Lung (tissue), 12 donors: Measurements from ENCODE around the gene SHISA8. TPM values are rescaled to one million over a fixed set of nuclear protein-coding genes. Genes with fewer than 3 reads are reported as not detected.

Experiments used
- ATAC-seq: fragments of 200-7000 bp; cut with Tn5 transposase; one replicate; pipeline ENCODE4 v1.9.1; 2020; ENCODE audit warnings: moderate number of reproducible peaks; ENCODE audit not compliant: insufficient read depth, low FRiP score
- DNase-seq, 3 donors: peaks; one replicate each; pipeline ENCODE4 v3.0.0-alpha.2; 2013 to 2017
- H3K27ac ChIP-seq, 2 donors: one replicate each; pipeline ENCODE4 v1.5.1; 2013; ENCODE audit warnings: mild to moderate bottlenecking in 2 of 2, moderate library complexity in 2 of 2, control low read depth in 1 of 2, inconsistent platforms in 1 of 2, low read depth in 1 of 2, low read length in 1 of 2
- H3K27me3 ChIP-seq, 3 donors: one replicate each; pipeline ENCODE4 v1.5.1; 2013; ENCODE audit warnings: low read length in 2 of 3; ENCODE audit not compliant: control insufficient read depth in 3 of 3, insufficient read depth in 3 of 3
- H3K36me3 ChIP-seq, 4 donors: one replicate each; pipeline ENCODE4 v1.5.1; 2013; ENCODE audit warnings: low read length in 4 of 4, mild to moderate bottlenecking in 1 of 4, moderate library complexity in 1 of 4; ENCODE audit not compliant: control insufficient read depth in 4 of 4, insufficient read depth in 4 of 4
- H3K4me1 ChIP-seq, 5 donors: one replicate each; pipeline ENCODE4 v1.5.1; 2013; ENCODE audit warnings: low read length in 5 of 5, mild to moderate bottlenecking in 2 of 5, moderate library complexity in 1 of 5; ENCODE audit not compliant: control insufficient read depth in 5 of 5, insufficient read depth in 5 of 5
- H3K4me3 ChIP-seq: one replicate; pipeline ENCODE4 v1.5.1; 2013; ENCODE audit warnings: mild to moderate bottlenecking, control low read depth, moderate library complexity
- H3K9ac ChIP-seq, 2 donors: one replicate each; pipeline ENCODE4 v1.5.1; 2013; ENCODE audit warnings: low read length in 2 of 2, control low read depth in 1 of 2; ENCODE audit not compliant: insufficient read depth in 1 of 2
- H3K9me3 ChIP-seq, 4 donors: one replicate each; pipeline ENCODE4 v1.5.1; 2013; ENCODE audit warnings: low read length in 3 of 4, mild to moderate bottlenecking in 1 of 4, moderate library complexity in 1 of 4; ENCODE audit not compliant: control insufficient read depth in 4 of 4, insufficient read depth in 3 of 4
- CTCF ChIP-seq: IDR thresholded peaks from 2 replicates; pipeline ENCODE4 v1.5.1; 2012; ENCODE audit warnings: mild to moderate bottlenecking; ENCODE audit errors: control extremely low read depth, extremely low read depth
- WGBS, 2 donors: extraction: QIAGEN DNeasy Blood & Tissue Kit; methylation state at CpG; one replicate each; pipeline ENCODE4 v1.1.7; 2013; 5-methylcytosine and 5-hydroxymethylcytosine counted together
- polyA plus RNA-seq, 2 donors: library from polyadenylated mRNA; stranded (reverse); fragments of 200-250 nt; gene quantifications; one replicate each; pipeline ENCODE4 v1.2.1, GENCODE V29; 2013
- total RNA-seq, 2 donors: library from RNA; depleted of rRNA in 1 of 2; stranded (reverse); fragments of >200 nt in 1 of 2; gene quantifications; one replicate each; pipeline ENCODE4 v1.2.1, GENCODE V29; 2014 to 2021
- donor health status: control.
- donor health status: control.
- donor health status: Bipolar disorder and iron deficiency.
- donor health status: healthy.
- donor health status: DM: yes; HTN: yes; CAD: no.

SHISA8 gene
- total and polyA plus RNA-seq, 4 donors, result 0.02 to 0.34 TPM; not detected in 2

GRCh38 chr22:41923595-41924276 lies 8.9 kb upstream of the SHISA8 start:
- Histone ChIP-seq H3K4me1 (peaks cover 0 to 11% (median 0%) of the 10 kb centered on the region in 5 donors), H3K4me3 (no peak overlapping the region), H3K36me3 (no peaks in the 10 kb centered on the region), H3K9me3 (no peaks in the 10 kb centered on the region), H3K27ac (no peak overlapping the region), H3K9ac (no peak overlapping the region), H3K27me3 (peaks cover 5 to 33% (median 30%) of the 10 kb centered on the region in 3 donors)
- no peak for DNase-seq
- TF ChIP-seq CTCF, result no peak
- ATAC-seq, result no peak
- WGBS, 2 donors, result 92 to 94% methylated on average over 14 of the region's 14 CpGs

DNA sequence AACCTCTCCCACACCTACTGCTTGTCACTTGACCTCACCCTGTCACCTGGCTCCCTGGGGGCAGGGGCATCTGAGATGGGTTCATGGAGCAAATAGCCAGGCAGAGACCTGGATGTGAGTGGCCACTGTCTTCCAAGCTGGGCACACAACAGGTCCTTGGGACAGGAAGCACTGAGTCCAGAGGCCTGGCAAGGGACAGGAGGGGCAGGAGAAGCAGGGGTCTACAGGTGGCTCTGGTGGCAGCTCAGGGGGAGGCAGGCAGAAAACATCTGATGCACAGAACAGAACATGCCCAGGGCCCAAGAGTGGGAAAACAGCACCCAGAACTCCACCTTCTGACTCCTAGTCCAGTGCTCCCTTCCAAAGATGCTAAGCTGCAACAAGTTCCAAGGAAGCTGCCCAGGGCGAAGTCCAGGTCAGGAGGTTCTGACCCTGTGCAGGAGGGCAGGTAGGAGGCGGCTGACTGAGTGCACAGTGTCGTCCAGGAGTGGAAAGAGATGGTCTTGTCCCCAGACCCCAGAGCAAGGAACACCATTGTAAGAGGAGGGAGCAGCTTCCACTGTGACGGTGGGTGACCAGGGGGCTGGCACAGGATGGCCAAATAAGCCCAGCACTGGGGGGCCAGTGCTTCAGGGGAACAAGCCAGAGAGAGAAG lies 8.2 kb upstream of the SHISA8 start:
- Histone ChIP-seq H3K9me3 (no peaks in the 10 kb centered on the region), H3K27me3 (peaks cover 5 to 30% (median 30%) of the 10 kb centered on the region in 3 donors), H3K4me1 (peaks cover 0 to 12% (median 3%) of the 10 kb centered on the region in 5 donors), H3K27ac (no peak overlapping the region), H3K4me3 (no peak overlapping the region), H3K9ac (no peak overlapping the region), H3K36me3 (no peaks in the 10 kb centered on the region)
- DNase-seq (no peak), ATAC-seq (no peak)
- WGBS, 2 donors, result 92% methylated on average over 4 of the region's 4 CpGs
- TF ChIP-seq CTCF, result no peak

- 81 to 90% methylated on average over 5 of the region's 5 CpGs for WGBS, 2 donors
- TF ChIP-seq CTCF, result no peak
- Histone ChIP-seq H3K27ac (no peak overlapping the region), H3K9me3 (no peaks in the 10 kb centered on the region), H3K4me3 (no peak overlapping the region), H3K27me3 (peaks cover 5 to 36% (median 32%) of the 10 kb centered on the region in 3 donors), H3K36me3 (no peaks in the 10 kb centered on the region), H3K4me1 (peaks cover 0 to 16% (median 7%) of the 10 kb centered on the region in 5 donors), H3K9ac (no peak overlapping the region)
- DNase-seq, result no peak
- ATAC-seq, result no peak
Observed at GRCh38 chr22:41922328-41922727, 7.5 kb upstream of the SHISA8 start.
